ENCODE data around the gene NTRK2.

NTRK2 gene

DNA sequence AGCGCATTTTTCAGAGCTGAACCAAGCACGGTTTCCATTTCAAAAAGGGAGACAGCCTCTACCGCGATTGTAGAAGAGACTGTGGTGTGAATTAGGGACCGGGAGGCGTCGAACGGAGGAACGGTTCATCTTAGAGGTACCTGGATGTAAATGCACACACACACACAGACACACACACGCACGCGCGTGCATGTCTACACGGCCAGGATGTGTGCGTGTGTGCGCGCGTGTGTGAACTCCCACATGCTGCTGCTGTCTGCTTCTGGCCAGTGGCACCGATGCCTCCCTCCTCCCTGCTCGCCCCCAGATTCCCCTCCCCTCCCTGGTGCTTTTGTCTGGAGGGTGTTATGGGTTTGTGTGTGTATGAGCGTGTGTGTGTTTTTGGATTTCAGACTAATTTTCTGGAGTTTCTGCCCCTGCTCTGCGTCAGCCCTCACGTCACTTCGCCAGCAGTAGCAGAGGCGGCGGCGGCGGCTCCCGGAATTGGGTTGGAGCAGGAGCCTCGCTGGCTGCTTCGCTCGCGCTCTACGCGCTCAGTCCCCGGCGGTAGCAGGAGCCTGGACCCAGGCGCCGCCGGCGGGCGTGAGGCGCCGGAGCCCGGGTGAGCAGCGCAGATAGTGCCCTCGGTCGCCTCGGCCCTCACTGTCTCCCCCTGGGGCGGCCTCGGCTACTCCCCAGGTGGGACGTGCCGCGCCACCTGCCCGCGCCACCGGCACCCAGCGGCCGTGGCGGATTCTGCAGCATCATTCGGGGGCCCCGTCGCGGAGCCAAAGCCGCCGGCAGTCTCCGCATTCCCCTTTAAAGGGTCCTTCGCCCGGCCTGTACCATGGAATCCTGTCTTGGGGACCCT lies at the start of gene NTRK2:
NTRK2 (plus strand) TSS at position 442 of the 850 bp plus-strand sequence. CDS start 1,020 bp downstream, outside the sequence.
- DNase-seq = no peak

DNA sequence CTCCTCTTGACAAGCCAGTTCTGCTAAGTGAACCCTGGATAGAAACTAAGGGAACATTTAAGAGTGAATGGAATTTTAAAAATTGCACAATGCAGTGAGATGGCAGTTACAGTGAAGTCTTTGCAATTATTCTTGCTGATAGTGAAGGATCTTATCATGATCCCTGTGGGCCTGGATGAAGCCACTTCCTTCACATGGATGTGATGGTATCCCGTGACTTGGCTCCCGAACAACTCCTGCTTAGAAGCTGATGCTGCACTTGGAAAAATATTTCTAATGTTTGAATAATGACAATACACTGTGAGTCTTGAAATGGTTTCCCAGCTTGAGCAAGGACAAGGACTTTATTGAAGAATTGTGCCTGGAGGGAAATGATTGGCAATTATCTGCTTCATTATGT lies 49.2 kb upstream of the NTRK2 start:
- DNase-seq = no peak

DNA sequence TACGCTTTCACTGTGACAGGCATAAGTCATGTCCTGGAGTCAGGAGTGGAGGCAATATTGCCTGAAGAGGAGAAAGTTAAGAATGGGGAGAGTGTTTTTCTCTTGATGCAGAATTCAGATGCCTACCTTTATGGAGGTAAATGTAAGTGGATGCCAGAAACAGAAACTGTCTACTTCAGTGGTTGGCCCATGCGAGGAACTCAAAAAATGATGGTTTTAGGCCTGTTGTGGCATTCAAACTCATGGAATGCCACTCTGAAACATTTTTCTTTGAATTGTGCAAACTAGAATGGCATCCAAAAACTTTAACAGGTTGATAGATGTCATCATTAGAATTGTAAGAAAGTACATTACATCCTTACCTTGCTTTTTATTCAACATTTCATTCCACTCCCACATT lies 47.7 kb upstream of the NTRK2 start:
- no peak for DNase-seq

DNA sequence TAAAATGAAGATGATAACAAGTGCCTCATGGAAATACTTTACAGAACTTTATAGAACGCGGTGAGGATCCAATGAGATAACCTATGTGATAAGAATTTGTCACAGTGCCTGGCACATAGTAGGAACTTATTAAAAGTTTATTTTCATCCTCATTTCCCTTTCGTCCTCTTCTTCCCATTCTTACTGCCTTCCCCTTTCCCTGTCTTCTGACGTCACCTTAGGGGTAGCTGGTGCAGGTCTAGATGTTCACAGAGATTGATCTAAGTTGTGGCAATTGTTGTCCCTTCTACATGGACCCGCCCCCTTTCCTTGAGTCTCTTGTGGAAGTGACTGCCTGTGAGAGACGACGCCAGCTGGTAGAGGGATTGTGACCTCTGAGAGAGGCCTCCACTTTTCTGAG lies 46.5 kb upstream of the NTRK2 start:
- DNase-seq = no peak

DNA sequence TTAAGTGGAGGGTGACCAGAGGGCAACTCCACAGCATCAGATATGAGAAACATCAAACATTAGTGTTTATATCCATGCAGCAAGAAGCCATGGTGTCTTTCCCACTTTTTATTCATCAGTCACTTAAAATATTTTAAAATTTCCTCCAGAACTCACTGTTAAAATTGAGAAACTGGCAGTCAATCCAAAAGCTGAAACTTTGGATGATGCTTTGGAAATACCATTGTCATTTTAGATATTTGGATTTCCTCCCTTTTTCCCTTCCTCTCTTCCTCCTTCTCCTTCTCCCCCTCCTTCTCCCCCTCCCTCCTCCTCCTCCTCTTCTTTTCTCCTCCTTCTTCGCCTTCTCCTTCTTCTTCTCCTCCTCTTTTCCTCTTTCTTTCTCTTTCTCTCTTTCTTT lies 33.1 kb upstream of the NTRK2 start:
- no peak for DNase-seq

DNA sequence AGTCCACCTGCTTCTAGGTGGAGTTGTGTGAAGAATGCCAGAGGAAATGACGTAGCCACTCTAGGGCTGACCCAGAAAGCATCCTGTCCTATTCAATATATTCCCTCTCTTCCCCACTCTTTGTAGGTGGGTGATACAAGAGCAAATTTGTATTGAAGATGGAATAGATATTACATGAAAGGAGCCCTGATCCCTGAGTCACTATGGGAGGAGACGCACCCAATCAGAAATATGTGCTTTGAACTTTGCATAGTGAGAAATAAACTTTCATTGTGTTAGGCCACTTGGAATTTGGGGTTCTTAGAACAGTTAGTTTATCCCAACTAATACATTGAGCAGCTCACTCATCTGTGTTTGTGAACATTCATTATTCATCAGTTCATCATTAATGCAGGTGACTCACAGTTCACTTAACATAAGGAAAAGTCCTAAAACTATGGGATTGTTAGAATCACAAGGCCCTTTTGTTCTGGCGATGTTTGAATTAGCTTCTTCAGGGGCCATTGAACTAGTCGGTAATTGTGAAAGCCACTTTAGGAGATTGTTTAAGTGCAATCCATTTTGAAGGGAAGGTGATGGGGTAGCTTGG lies 26.9 kb upstream of the NTRK2 start:
- DNase-seq = no peak

DNA sequence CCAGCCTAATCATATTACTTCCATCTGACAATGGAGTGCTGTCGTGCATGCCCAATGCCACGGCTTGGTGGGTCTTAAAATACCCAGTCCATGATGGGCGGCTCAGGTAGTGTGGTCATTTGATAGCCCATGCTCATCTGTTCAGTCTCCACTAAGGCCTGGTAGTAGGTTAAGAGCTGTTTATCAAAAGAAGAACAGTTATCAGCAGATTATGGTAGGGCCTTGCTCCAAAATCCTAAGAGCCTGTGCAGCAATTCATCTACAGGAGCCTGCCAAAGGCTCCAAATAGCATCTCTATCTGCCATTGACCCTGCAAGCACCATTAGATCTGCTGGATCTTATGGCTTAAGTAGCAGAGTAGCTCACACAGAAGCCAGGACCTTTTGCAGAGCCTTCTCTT lies 21.8 kb upstream of the NTRK2 start:
- no peak for DNase-seq

DNA sequence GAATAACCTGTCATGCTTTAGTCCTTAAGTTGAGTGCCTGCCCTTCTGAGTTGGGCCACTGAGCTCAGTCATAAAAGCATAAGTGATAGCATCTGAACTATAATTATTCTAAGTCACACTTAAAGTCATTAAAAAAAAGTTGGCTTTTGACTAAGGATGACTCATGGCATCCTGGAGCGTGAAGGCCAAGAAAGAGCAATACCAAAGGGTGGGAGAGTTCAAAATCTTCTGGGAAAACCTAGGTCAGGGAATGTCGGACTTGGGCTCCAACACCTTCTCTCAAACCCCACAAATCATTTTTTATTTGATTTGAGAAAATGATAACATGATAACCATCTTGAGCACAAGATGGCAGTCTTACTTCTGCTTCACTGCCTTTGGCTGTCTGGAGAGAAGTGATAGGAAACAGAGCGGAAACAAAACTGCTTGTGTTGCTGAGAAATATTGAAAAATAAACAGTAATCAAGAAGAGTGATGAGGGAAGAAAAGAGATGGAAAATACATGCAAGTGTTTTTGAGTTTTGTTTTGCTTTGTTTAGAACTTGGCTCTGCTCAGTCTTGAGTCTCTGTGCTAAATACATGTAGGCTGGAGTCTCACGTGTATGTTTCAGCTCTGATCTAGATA lies 16.9 kb upstream of the NTRK2 start:
- DNase-seq = no peak

DNA sequence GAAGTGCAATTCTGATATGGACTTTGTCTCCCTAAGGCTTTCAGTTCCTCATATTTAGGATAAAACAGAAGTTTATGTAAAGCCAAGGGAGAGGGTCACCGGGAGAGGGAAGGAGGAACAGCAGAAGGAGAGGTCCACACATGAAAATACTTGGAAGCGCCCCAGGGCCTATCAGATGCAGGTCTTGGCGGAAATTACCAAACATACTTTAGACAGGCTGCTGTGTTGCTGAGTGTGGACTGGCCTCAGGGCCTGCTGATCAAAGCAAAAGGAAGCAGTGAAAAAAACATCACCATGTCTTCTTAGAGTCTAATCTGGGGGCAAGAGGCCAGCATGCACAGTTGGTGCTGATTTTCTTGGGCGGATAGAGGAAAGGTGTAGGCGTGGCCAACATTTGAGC lies 14.1 kb upstream of the NTRK2 start:
- DNase-seq = no peak

DNA sequence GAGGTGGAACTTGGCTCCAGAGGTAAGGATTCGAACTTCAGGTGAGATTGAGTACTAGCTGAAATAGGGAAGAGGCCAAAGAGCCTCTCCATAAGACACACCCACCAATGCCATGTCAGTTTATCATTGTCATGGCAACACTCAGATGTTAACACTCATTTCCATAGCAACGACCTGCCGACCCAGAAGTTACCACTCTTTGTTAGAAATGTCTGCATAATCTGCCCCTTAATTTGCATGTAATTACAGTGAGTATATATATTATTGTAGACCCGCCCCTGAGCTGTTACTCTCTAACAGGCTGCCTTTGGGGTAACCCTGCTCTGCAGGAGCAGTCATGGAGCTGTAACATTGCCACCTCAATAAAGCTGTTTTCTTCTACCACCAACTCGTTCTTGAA lies 10.2 kb upstream of the NTRK2 start:
- no peak for DNase-seq

DNA sequence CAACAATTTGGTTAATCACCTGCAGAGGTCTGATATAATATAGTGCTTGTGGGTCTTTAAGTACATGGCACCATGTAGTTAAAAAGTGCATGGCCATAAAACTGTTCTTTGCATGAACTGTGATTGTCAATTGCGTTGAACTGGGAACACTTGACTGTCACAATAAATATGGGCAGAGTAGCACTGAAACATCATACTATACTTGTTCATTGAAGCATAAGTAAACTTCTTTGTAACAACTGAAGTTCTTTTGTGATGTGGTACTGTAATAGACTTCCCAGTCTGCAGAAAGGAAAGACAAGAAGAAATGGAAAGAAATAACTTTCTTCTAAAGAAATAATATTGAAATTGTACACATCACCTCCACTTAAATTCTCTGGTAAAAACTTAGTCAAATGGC lies 9.8 kb upstream of the NTRK2 start:
- no peak for DNase-seq

DNA sequence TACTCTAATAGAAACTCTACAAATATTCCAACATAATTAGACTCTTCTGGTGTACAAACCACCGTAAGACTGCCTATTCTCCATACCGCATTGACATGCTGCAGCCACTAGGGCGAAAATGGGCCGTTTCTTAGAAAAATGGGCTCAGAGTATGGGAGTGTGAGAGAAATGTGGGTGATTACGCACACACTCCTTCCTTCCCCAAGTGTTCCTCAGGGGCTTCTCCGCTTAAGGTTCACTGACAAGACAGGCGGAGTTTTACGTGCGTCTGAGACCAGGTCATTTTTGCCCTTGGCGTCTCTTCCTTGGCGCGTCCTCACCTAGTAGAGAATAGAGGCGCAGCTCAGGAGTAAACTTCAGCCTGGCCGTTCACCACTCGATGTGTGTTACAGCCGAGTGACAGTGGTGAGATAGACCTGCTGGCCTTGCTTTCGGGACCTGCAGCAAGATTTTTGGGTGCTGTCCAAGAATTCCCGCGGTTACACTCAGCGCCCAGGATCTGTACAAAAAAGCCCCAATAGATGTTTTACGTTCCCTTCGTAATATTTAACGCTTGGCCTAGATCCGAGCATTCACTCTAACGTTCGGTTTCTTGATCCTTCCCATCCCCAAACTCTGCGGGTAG lies 1.8 kb upstream of the NTRK2 start:
- no peak for DNase-seq

DNA sequence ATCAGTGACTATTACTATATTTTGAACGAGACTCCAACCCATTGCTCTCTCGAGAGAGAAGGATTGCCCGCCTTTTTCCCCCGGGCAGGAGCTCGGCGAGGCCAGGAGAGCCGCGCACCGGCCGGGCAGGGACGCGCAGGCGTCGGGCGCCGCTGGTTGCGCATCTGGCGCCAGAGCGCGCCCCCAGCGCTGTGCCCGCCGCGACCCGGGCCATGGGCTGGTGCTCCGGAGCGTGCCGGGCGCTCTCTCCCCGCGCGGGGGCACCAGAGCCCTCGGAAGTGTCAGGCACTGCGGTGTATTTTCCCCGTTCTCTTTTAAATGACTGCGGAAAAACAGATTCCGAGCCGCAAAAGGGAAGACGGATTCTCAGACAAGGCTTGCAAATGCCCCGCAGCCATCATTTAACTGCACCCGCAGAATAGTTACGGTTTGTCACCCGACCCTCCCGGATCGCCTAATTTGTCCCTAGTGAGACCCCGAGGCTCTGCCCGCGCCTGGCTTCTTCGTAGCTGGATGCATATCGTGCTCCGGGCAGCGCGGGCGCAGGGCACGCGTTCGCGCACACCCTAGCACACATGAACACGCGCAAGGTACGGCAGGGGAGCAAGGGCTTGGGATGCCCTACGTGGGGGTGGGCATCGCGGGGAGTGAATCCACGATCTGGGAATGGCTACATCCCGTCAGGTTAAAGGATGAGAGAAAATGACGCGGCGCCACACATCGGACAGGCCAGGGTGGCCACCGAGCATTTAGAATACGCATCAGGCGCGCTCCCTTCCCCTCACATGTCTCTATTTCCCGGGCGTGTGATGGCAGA lies 1.1 kb upstream of the NTRK2 start:
- no peak for DNase-seq

DNA sequence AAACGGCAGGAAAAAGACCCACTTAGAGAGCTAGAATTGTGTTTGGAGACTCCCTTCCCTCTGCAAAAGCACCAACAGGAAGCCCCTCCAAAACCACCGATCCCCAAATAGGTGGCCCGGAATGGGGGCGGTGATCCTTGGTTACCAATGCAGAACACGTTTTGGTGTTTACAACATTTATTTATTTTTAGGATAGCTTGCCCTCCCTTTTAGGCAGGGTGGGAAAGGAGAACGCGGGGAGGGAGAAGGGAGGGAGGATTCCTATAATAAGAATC lies 579 bp upstream of the NTRK2 start:
- DNase-seq = no peak

DNA sequence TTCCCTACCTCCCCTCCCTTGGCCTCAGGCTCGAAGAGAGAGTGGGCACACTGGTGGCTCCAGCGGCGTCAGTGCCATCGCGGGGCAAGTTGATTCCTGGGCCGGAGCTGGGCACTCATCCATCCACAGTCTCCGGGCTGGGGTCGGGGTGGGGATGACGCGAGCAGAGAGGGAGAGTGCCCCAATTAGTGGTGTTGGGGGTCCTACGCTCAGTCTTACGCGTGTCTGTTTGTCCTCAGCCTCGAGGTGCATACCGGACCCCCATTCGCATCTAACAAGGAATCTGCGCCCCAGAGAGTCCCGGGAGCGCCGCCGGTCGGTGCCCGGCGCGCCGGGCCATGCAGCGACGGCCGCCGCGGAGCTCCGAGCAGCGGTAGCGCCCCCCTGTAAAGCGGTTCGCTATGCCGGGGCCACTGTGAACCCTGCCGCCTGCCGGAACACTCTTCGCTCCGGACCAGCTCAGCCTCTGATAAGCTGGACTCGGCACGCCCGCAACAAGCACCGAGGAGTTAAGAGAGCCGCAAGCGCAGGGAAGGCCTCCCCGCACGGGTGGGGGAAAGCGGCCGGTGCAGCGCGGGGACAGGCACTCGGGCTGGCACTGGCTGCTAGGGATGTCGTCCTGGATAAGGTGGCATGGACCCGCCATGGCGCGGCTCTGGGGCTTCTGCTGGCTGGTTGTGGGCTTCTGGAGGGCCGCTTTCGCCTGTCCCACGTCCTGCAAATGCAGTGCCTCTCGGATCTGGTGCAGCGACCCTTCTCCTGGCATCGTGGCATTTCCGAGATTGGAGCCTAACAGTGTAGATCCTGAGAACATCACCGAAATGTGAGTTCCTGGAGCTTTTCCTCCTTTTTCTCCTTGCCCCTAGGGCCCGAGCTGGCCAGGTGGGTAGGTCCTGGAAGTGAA lies 861 bp downstream of the NTRK2 start:
- DNase-seq = no peak

DNA sequence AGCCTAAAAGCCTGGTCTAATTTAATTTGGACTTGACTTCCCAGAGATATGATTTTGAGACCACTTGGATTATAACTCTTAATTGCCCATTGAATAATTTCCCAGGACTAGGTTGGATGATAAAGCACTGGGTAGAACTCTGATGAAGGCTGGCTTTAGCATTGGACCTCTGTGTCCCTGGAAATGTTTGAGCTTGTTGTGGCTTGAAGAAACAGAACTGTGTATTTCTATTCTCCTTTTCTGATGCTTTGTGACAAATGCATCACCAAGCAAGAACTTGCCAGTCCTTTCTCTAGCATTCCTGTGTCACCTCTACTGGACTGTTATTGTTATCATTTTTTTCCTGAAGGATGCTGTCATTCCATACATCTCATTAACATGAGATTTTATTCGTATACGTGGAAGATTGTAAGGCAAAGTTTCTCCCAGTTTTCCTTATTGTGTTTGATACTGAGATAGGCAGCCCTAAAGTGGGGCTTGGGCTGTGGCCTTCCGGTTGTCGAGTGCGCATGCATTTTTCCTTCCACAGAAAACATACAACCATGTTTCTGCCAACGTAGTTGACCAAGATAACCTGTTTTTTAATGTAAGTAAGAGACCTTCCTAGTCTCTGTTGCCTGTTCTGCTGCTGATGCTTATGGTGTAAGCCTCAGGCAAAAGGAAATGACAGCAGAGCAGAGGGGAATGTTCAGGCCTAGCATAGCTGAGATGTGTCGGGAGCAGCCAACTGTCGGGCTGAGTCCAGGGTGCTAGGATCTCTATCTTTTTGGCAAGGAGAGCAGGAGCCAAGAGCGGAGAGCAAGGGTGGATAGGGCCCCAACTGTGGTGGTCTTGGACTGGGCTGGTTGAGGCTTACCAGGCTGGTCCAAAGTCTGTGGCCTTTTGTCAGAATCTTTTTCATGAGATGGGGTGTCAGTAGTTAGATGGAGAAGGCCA lies 2.3 kb downstream of the NTRK2 start:
- no peak for DNase-seq

DNA sequence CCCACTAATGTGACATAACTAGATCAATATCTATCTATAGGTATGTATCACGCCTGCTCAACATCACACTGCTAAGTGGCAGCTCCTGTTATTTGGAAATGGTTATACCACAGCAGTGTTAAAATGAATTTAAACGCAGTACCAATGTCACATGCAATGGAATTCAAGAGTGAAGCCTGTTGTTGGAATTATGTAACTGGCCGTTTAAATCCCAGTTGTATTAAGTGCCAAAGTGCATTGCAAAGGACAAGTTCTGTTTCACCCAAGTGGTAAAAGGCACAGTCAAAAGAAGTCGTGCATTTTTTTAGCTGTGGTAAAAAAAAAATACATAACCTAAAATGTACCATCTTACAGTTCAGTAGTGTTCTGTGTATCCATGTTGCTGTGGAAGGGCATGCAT lies 4.3 kb downstream of the NTRK2 start:
- DNase-seq = no peak

DNA sequence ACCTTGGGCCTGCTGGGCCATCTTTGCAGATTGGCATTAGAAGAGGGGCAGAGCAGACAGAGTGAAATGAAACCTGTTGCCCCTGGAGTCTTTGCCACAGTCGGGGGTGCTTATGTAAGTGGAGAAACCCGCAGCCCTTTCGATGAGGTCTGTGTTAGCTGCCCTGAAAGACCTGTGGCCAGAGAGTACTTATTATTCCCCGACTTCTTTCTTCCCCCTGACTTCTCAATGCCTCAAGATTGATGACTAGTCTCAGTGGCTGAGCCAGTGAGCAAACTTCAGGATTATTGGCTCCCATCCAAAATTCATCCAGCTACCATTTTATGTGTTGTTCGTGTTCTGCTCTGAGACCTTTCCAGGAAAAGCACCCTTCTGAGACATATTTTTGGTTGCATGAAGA lies 7.6 kb downstream of the NTRK2 start:
- DNase-seq = no peak

DNA sequence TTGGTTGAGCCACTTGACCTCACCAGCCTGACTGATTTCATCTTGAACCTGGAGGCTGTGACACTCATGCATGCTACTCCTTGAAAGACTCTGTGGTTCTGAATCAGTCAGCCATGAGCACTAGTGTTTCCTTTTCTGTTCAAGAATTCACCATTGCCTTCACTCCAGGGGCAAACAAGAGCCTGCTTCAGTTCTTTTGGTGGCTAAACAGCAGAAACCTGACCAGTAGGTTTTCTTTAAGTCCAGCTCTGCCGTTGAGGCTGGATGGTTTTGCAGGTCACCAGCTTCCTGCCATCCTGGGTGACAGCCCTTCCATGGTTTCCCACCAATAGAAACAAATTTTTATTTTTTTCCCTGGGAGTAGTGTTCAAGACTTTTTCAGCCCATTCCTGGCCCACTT lies 10.0 kb downstream of the NTRK2 start:
- no peak for DNase-seq

DNA sequence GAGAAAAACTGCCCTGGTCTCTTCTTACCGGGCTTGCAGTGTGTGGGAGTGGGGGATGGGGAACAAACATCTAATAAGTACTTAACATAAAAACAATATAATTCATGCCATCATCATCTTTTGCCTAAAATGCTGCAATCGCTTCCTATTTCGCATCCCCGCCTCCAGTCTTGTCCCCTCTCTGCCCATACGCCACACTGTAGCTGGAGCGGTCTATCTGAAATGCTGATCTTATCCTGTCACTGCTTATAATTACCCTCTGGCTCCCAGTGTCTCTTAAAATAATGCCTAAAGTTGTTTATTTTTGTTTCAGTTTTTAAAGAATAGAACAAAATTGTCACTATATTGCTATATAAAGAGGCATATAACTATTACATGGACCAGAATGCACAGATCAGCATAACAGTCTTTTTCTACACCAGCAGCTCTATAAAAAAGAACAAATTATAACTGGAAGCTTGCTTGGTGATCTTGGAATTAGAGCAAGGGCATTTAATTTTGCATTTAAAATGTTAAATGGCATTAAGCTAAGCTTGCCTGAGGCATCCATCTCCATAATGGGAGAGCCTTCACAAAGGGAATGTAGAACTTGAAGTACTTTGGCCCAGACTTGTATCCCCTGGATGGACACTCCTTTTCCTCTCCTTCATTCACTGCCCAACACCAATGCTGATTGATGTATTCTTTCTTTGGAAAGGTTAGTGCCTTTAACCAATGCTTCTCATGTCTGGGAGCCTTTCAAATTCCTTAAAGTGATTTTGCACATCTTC lies 12.2 kb downstream of the NTRK2 start:
- DNase-seq = no peak

Data from NCI-H187 treated with DMSO at 0.1 percent for 48 hours (cell line).